ENCODE data around the gene CYB5R4.
"Not testable (repeated sequence)": the region's sequence is repeated elsewhere in the genome, so short reads cannot be mapped to it uniquely, and the experiment has no call there.

The CYB5R4 gene

GRCh38 chr6:83867043-83867442 lies 7.6 kb downstream of the CYB5R4 start:
- DNase-seq, result no peak

- DNase-seq, result peak in 1 of 2 donors; percentile 40
Measured at GRCh38 chr6:83867527-83868161, 8.2 kb downstream of the CYB5R4 start.

- no peak for DNase-seq
Measured at GRCh38 chr6:83868639-83869038, 9.2 kb downstream of the CYB5R4 start.

GRCh38 chr6:83870649-83871048 lies 11.2 kb downstream of the CYB5R4 start:
- DNase-seq, result no peak

GRCh38 chr6:83872386-83873118 lies 13.1 kb downstream of the CYB5R4 start:
- DNase-seq, result peak in 1 of 2 donors; percentile 8

- peak in 1 of 2 donors; percentile 74 for DNase-seq
Measured at GRCh38 chr6:83873869-83874268, 14.4 kb downstream of the CYB5R4 start.

- no peak for DNase-seq
Measured at GRCh38 chr6:83875843-83876242, 16.4 kb downstream of the CYB5R4 start.

GRCh38 chr6:83878902-83879644 lies 19.6 kb downstream of the CYB5R4 start:
- no peak for DNase-seq

- DNase-seq, result no peak
Measured at GRCh38 chr6:83879746-83880145, 20.3 kb downstream of the CYB5R4 start.

GRCh38 chr6:83883240-83883639 lies 23.8 kb downstream of the CYB5R4 start:
- DNase-seq, result no peak

GRCh38 chr6:83884523-83884922 lies 25.0 kb downstream of the CYB5R4 start:
- DNase-seq, result peak in 1 of 2 donors; percentile 46

GRCh38 chr6:83885984-83886383 lies 26.5 kb downstream of the CYB5R4 start:
- no peak for DNase-seq

GRCh38 chr6:83889621-83890020 lies 30.1 kb downstream of the CYB5R4 start:
- no peak for DNase-seq

GRCh38 chr6:83890520-83890919 lies 31.0 kb downstream of the CYB5R4 start:
- no peak for DNase-seq

GRCh38 chr6:83891586-83891985 lies 32.1 kb downstream of the CYB5R4 start:
- no peak for DNase-seq

- no peak for DNase-seq
Measured at GRCh38 chr6:83893024-83893423, 33.5 kb downstream of the CYB5R4 start.

GRCh38 chr6:83897094-83897493 lies 37.6 kb downstream of the CYB5R4 start:
- DNase-seq, result not testable (repeated sequence)

GRCh38 chr6:83901624-83902023 lies 42.1 kb downstream of the CYB5R4 start:
- no peak for DNase-seq

GRCh38 chr6:83904395-83904794 lies 44.9 kb downstream of the CYB5R4 start:
- DNase-seq, result no peak

GRCh38 chr6:83905648-83906047 lies 46.2 kb downstream of the CYB5R4 start:
- DNase-seq, result no peak

GRCh38 chr6:83907623-83908390 lies 48.3 kb downstream of the CYB5R4 start:
- DNase-seq, result not testable (repeated sequence)

- DNase-seq, result no peak
Measured at GRCh38 chr6:83908813-83909212, 49.3 kb downstream of the CYB5R4 start.

GRCh38 chr6:83911278-83911677 lies 51.8 kb downstream of the CYB5R4 start:
- no peak for DNase-seq

Data from bone marrow (tissue), 2 donors.